Gastrocnemius medialis (tissue), 4 donors: ENCODE results near the gene MMP26. TPM values are rescaled to one million over a fixed set of nuclear protein-coding genes. Genes with fewer than 3 reads are reported as not detected.
A peak's percentile ranks its signal among the peaks of the same experiment; 100 is the strongest.

Experiments
- ATAC-seq, 2 donors: fragments of 150-250 bp; one replicate each; pipeline ENCODE4 v1.9.1; 2016
- DNase-seq, 2 donors: peaks; one replicate each; pipeline ENCODE4 v3.0.0-alpha.2; 2019
- H3K27ac ChIP-seq, 4 donors: fragments of 200-600 bp; sonication (generic); 1 replicate in 1 of 4; 2 replicates in 3 of 4; pipeline ENCODE4 v1.5.1; 2016 to 2018; ENCODE audit warnings: mild to moderate bottlenecking in 2 of 4, moderate library complexity in 1 of 4
- H3K27me3 ChIP-seq, 3 donors: fragments of 200-600 bp; sonication (generic) in 2 of 3; 1 replicate in 1 of 3; 2 replicates in 2 of 3; pipeline versions ENCODE4 v1.5.1 to v1.6.0; 2016 to 2019; ENCODE audit warnings: mild to moderate bottlenecking in 1 of 3, moderate library complexity in 1 of 3
- H3K36me3 ChIP-seq, 2 donors: fragments of 200-600 bp; sonication (generic) in 1 of 2; one replicate each; pipeline ENCODE4 v1.5.1; 2017 to 2018
- H3K4me1 ChIP-seq, 2 donors: fragments of 200-600 bp; sonication (generic) in 1 of 2; one replicate each; pipeline ENCODE4 v1.5.1; 2016 to 2017; ENCODE audit warnings: mild to moderate bottlenecking in 2 of 2
- H3K4me3 ChIP-seq, 4 donors: fragments of 200-600 bp; sonication (generic) in 3 of 4; 1 replicate in 1 of 4; 2 replicates in 3 of 4; pipeline ENCODE4 v1.5.1; 2016 to 2019; ENCODE audit warnings: mild to moderate bottlenecking in 2 of 4
- H3K9me3 ChIP-seq, 3 donors: fragments of 200-600 bp; sonication (generic) in 2 of 3; 1 replicate in 1 of 3; 2 replicates in 2 of 3; pipeline ENCODE4 v1.5.1; 2016 to 2019
- POLR2A ChIP-seq, 2 donors: fragments of 450-650 bp; IDR thresholded peaks; one replicate each; pipeline ENCODE4 v1.6.1; 2017; ENCODE audit warnings: antibody characterized with exemption in 2 of 2, mild to moderate bottlenecking in 2 of 2, moderate library complexity in 2 of 2
- in situ Hi-C, 4 donors: fragments of 200-750 bp; cut with MboI; loops; one replicate each; pipeline versions ENCODE4 v1.15.0 to v1.8.0; 2017; ENCODE audit warnings: low sequenced_read_pairs in 4 of 4
- intact Hi-C: fragments of 100-400 bp; cut with DNase I; formaldehyde crosslinking; loops from one replicate; pipeline ENCODE4 v1.15.1; 2023; ENCODE audit warnings: low total_unique reads
- total RNA-seq, 4 donors: library from RNA; depleted of rRNA; stranded (reverse); fragments of >200 nt; gene quantifications; one replicate each; pipeline versions ENCODE4 v1.1.0 to v1.2.3, GENCODE V29; 2016
- TF ChIP-seq, protein P1 (sequence below), 5 experiments: fragments of 450-650 bp in 3 of 5; fragments of 200-600 bp in 2 of 5; sonication (generic) in 2 of 5; IDR thresholded peaks in 4 of 5; conservative IDR thresholded peaks in 1 of 5; 1 replicate in 4 of 5; 2 replicates in 1 of 5; pipeline ENCODE4 v1.5.1; 2016 to 2019; ENCODE audit warnings: antibody characterized with exemption in 5 of 5, mild to moderate bottlenecking in 3 of 5, moderate library complexity in 3 of 5

MMP26 gene
- total RNA-seq, result not detected

DNA sequence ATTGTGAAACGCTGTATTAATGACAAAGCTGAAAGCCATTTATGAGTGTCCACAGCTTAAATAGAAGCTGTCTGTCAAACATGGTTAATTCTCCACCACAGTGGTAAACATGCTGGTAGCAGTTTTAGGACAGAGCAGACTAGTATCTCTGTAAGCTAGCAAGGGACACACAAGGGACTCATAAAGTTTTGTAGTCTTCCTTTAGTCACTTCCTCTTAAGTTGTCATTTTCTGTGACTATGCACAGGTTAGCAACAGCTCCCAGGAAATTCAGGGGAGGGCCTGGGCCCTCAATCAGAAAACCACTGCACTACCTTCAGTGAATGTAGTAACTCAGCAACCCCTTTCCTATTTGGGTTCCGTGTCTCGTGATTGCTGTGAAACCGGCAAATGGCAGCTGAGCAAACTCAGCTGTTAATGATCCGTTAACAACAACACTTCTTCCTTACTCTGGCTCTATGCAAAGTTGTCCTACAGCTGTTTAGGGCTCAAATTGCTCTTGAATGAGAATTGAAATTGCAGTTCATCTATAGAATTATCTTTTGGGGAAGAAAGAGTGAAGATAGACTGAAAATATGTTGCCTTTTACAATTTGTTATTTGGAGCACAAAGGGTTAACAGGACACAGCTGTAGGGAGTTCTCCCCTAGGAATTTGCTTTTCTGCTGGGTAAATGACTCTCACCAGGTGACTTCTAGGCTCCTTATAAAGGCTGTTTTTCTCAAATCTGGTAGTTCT lies at the start of gene MMP26:
TSS of gene MMP26 (plus strand) at position 731 of the 736 bp plus-strand sequence.
- Histone ChIP-seq H3K36me3 (no peaks in the 10 kb centered on the region), H3K4me1 (peaks cover 8 to 11% of the 10 kb centered on the region in 2 donors), H3K27me3 (no peaks in the 10 kb centered on the region), H3K4me3 (no peak within 1 kb of the TSS), H3K27ac (peak within 1 kb of the TSS in 2 of 4 donors; percentile 18 to 24), H3K9me3 (no peaks in the 10 kb centered on the region)
- ATAC-seq (peak; percentile 26 to 27), DNase-seq (no peak)
- TF ChIP-seq POLR2A (IDR thresholded peaks at IDR 0.05), result no peak
- TF ChIP-seq, protein P1, sequence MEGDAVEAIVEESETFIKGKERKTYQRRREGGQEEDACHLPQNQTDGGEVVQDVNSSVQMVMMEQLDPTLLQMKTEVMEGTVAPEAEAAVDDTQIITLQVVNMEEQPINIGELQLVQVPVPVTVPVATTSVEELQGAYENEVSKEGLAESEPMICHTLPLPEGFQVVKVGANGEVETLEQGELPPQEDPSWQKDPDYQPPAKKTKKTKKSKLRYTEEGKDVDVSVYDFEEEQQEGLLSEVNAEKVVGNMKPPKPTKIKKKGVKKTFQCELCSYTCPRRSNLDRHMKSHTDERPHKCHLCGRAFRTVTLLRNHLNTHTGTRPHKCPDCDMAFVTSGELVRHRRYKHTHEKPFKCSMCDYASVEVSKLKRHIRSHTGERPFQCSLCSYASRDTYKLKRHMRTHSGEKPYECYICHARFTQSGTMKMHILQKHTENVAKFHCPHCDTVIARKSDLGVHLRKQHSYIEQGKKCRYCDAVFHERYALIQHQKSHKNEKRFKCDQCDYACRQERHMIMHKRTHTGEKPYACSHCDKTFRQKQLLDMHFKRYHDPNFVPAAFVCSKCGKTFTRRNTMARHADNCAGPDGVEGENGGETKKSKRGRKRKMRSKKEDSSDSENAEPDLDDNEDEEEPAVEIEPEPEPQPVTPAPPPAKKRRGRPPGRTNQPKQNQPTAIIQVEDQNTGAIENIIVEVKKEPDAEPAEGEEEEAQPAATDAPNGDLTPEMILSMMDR (IDR thresholded peaks at IDR 0.05 in 4 of 5, conservative IDR thresholded peaks at IDR 0.05 in 1 of 5), result no peak
- in situ Hi-C loops (no loop called here), intact Hi-C loops (no loop called here)

DNA sequence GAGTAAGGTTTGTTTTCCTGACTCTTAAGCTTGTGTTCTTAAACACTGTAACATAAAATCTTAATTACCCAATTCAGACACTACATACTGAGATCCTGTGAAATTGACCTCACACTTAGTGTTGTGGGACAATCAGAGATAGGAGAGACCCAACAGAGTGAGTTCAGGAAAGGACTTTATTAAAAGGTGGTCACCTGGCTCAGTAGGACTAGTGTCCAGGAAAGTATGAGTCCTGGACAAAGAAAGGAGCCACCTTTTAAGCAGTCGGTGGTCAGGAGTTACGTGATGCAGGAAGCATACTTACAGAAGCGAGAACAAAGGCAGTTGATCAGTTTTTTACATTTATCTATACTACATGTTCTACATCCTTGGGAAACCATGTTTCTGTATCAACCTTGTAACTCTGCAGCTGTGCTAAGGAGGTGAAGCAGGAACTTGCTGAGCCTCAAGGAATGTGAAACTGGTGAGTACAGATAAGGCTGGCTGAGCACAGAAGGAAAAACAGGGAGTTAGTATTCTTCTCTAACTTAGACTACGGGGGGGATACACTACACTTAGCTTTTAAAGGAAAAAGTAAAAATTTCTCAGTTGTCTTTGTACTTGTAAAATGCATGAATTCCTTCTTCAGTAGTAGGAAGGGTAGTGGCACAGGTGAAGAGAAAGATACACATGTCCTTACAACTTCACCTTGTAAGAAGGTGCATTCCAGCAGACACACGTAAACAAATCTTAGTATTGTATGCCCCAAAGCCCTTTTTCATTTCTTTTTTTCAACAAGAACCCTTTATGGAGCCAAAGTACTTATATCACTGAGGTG lies 45.7 kb upstream of the MMP26 start:
- Histone ChIP-seq H3K27me3 (no peaks in the 10 kb centered on the region), H3K4me3 (no peak overlapping the region), H3K36me3 (no peaks in the 10 kb centered on the region), H3K9me3 (no peaks in the 10 kb centered on the region), H3K27ac (no peak overlapping the region), H3K4me1 (peaks cover 0 to 4% of the 10 kb centered on the region in 2 donors)
- intact Hi-C loops (no loop called here), in situ Hi-C loops (no loop called here)
- no peak for ATAC-seq
- DNase-seq, result no peak
- TF ChIP-seq, protein P1 (IDR thresholded peaks at IDR 0.05 in 4 of 5, conservative IDR thresholded peaks at IDR 0.05 in 1 of 5), result no peak
- TF ChIP-seq POLR2A (IDR thresholded peaks at IDR 0.05), result no peak

DNA sequence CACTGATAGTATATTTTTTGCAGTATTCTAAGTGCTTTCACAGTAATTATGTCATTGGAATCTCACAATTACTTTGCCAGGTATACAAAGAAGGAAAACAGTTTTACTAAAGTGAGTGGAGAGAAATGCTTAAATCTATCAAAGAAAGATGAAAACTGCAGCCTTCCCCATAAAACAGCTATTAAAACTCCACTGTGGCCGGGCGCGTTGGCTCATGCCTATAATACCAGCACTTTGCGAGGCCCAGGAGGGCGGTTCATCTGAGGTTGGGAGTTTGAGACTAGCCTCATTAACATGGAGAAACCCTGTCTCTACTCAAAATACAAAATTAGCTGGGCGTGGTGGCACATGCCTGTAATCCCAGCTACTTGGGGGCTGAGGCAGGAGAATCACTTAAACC lies 41.7 kb upstream of the MMP26 start:
- Histone ChIP-seq H3K36me3 (no peaks in the 10 kb centered on the region), H3K4me1 (peaks cover 0 to under 1% of the 10 kb centered on the region in 2 donors), H3K27ac (no peak overlapping the region), H3K27me3 (no peaks in the 10 kb centered on the region), H3K9me3 (no peaks in the 10 kb centered on the region), H3K4me3 (no peak overlapping the region)
- in situ Hi-C loops, result no loop called here
- ATAC-seq (no peak), DNase-seq (no peak)
- intact Hi-C loops, result no loop called here
- TF ChIP-seq, protein P1 (IDR thresholded peaks at IDR 0.05 in 4 of 5, conservative IDR thresholded peaks at IDR 0.05 in 1 of 5), result no peak
- TF ChIP-seq POLR2A (IDR thresholded peaks at IDR 0.05), result no peak

DNA sequence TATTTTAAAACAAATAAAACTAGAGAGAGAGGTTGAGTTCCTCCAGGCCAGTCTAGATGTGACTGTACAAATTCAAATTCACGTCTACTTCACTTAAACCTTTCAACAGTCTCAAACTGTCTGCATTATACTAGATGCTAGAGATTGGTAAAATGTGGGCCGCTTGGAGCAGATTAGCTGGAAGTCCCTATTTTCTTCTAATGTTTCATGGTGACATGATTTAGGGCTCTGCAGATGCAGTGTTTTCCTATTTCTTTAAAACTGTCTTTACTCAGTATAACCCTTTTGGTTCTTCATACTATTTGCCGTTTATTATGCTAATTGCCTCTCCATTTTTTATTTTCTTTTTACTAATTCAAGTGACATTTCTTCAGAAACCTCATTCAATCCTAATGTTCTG lies 40.4 kb upstream of the MMP26 start:
- Histone ChIP-seq H3K27me3 (no peaks in the 10 kb centered on the region), H3K27ac (no peak overlapping the region), H3K9me3 (no peaks in the 10 kb centered on the region), H3K4me1 (no peaks in the 10 kb centered on the region), H3K36me3 (no peaks in the 10 kb centered on the region), H3K4me3 (no peak overlapping the region)
- in situ Hi-C loops, result no loop called here
- TF ChIP-seq, protein P1 (IDR thresholded peaks at IDR 0.05 in 4 of 5, conservative IDR thresholded peaks at IDR 0.05 in 1 of 5), result no peak
- no peak for TF ChIP-seq POLR2A (IDR thresholded peaks at IDR 0.05)
- intact Hi-C loops, result no loop called here
- no peak for DNase-seq
- ATAC-seq, result no peak
